GM12801 (cell line): ENCODE data around the gene PLCD1.

ENCODE experiments used
- TF ChIP-seq, protein P1 (sequence below): IDR thresholded peaks from one replicate; pipeline ENCODE4 v1.5.1; 2011; ENCODE audit warnings: control low read depth; ENCODE audit not compliant: insufficient read length; ENCODE audit errors: extremely low read depth

PLCD1 gene

GRCh38 chr3:38015984-38016383, 13.5 kb downstream of the PLCD1 start:
- TF ChIP-seq, protein P1, sequence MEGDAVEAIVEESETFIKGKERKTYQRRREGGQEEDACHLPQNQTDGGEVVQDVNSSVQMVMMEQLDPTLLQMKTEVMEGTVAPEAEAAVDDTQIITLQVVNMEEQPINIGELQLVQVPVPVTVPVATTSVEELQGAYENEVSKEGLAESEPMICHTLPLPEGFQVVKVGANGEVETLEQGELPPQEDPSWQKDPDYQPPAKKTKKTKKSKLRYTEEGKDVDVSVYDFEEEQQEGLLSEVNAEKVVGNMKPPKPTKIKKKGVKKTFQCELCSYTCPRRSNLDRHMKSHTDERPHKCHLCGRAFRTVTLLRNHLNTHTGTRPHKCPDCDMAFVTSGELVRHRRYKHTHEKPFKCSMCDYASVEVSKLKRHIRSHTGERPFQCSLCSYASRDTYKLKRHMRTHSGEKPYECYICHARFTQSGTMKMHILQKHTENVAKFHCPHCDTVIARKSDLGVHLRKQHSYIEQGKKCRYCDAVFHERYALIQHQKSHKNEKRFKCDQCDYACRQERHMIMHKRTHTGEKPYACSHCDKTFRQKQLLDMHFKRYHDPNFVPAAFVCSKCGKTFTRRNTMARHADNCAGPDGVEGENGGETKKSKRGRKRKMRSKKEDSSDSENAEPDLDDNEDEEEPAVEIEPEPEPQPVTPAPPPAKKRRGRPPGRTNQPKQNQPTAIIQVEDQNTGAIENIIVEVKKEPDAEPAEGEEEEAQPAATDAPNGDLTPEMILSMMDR, result no peak

DNA sequence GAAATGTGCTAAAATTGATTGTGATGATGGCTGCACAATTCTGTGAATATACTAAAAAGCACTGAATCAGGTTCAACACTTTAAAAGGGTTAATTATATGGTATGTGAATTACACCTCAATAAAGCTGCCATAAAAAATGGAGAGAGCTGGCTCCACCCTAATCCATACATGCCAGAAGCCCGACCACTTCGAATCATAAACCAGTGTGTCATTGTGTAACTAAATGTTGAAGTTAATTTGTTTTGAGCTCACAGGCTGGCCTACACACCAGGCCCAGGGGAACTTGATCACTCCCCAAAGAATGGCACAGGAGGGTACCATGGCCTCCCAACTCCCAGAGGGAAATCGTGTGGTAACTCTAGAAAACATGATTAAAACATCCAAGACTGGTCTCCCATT, 14.0 kb downstream of the PLCD1 start:
- TF ChIP-seq, protein P1, result no peak

DNA sequence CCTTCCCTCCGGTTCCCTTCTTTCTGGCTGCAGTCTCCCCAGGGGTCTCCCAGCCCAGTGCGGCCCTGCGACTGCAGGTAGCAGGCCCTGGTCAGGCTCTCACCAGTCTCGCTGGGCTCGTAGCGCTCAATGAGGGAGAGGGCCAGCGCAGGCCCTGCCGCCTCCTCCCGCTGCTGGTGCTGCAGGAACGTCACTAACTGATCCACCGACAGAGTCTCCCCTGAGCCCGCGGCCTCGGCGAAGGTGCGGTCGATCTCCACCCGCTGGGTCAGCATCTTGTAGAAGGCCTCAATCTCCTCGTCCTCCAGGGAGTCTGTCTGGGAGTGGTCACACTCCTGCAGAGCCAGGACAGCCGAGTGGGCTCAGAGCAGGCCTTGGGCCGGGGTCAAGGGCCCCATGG, 18.3 kb downstream of the PLCD1 start:
- TF ChIP-seq, protein P1, result no peak

- TF ChIP-seq, protein P1, result no peak
Measured at GRCh38 chr3:38009807-38010591, 19.4 kb downstream of the PLCD1 start.

GRCh38 chr3:38008971-38009580, 20.4 kb downstream of the PLCD1 start:
- TF ChIP-seq, protein P1, result no peak

DNA sequence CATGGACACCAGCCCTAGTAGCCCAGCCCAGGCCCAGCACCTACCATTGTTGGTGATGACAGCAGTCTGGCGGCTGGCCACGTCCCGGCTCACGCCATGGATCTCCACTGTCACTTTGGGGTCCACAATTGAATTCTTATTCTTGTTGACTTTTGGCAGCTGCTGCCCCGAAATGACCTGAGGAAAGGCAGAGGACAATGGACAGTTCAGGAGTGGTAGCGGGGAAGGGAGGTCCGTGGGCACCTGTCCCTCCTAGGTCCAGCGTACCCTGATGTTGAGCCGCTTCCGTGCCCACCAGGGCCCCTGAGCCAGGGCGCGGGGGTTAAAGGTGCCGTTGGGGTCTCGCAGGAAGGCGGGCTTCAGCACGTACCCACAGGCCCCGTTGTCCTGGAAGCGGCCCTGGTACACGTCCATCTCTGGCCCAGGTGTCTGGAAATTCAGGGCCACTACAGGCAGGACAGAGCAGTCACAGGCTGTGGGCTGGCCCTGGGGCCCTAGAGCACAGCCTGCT, 21.2 kb downstream of the PLCD1 start:
- TF ChIP-seq, protein P1, result no peak

DNA sequence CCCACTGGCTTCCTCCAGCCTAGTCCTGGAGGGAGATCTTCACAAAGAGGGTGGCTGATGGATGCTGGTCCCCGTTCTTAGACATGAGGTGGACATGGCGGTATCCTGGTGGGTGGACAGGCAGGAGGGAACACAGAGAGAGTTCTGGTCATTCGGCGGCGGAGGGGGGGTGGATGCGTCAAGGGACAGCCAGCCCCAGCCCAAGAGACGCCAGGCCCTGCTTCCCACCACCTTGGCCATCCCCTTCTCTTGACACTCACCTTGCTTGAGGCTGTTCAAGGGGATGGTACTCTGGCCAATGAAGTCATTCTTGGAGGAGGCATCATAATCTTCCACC, 21.7 kb downstream of the PLCD1 start:
- TF ChIP-seq, protein P1, result no peak
